Ammon's horn (tissue), 1 donor: ENCODE measurements around the gene C19orf12.
A peak's percentile ranks its signal among the peaks of the same experiment; 100 is the strongest.

Source experiments
- DNase-seq: peaks from one replicate; pipeline ENCODE4 v3.0.0-alpha.2; 2016; ENCODE audit warnings: low spot score

C19orf12 gene

GRCh38 chr19:29697523-29698261 is 17.4 kb downstream of the C19orf12 start:
- DNase-seq: no peak

- no peak for DNase-seq
Observed at GRCh38 chr19:29696565-29696846, 18.6 kb downstream of the C19orf12 start.

DNA sequence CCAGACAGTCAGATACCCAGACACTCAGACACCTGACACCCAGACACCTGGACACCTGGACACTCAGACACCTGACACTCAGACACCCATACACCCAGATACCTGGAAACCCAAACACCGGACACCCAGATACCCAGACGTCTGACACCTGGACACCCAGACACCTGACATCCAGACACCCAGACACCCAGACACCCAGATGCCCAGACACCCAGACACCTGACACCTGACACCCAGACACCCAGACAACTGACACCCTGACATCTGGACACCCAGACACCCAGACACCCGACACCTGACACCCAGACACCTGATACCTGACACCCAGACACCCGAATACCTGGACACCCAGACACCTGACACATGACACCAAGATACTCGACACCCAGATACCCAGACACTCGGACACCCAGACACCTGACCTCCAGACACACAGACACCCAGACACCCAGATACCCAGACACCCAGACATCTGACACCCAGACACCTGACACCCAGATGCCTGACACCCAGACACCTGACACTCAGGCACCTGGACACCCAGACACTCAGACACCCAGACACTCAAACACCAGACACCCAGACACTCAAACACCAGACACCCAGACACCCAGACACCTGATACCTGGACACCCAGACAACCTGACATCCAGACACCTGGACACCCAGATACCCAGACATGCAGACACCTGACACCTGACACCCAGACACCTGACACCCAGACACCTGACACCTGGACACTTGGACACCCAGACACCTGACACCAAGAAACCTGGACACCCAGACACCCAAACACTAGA is 19.1 kb downstream of the C19orf12 start:
- DNase-seq: no peak

GRCh38 chr19:29694669-29695627 is 20.1 kb downstream of the C19orf12 start:
- DNase-seq: peak; percentile 96

DNA sequence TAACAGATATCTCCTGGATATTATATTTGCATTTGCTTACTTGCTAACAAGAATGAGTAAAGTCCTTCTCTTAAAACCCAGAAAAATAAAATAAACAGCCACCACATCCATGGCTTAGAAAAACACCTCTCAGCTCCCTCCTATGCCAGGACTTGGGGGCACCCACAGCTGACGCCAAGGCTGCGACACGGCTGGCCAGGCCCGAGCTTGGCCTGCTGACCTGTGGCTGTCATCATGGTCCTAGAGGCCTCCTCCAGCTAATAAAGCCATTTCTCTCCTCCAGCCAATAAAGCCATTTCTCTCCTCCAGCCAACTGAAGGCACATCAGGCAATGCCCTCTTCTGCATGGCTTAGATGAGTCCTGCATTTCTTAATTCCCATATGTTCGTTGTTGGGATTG is 20.9 kb downstream of the C19orf12 start:
- no peak for DNase-seq

- no peak for DNase-seq
Observed at GRCh38 chr19:29690842-29691241, 24.2 kb downstream of the C19orf12 start.

DNA sequence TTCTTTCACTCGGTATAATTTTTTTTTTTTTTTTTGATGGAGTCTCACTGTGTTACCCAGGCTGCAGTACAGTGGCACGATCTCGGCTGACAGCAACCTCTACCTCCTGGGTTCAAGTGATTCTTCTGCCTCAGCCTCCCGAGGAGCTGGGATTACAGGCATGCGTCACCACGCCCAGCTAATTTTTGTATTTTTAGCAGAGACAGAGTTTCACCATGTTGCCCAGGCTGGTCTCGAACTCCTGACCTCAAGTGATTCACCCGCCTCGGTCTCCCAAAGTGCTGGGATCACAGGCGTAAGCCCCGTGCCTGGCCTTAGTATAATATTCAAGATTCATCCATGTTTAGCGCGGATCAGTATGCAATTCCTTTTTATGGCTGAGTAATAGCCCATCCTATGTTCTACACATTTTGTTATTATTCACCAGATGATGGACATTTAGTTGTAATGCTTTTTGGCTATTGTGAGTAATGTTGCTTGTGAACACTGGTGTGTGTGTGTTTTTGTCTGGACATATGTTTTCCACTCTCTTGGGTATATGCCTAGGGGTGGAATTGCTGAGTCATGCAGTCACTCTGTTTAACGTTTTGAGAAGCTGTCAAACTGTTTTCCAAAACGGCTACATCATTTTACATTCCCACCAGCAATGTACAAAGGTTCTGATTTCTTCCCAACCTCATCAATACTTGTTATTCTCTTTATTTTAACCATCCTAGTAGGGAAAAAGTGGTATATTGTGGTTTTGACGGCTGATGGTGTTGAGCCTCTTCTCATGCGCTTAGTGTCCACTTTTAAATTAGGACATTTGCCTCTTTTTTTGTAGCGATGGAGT is 26.9 kb downstream of the C19orf12 start:
- no peak for DNase-seq

DNA sequence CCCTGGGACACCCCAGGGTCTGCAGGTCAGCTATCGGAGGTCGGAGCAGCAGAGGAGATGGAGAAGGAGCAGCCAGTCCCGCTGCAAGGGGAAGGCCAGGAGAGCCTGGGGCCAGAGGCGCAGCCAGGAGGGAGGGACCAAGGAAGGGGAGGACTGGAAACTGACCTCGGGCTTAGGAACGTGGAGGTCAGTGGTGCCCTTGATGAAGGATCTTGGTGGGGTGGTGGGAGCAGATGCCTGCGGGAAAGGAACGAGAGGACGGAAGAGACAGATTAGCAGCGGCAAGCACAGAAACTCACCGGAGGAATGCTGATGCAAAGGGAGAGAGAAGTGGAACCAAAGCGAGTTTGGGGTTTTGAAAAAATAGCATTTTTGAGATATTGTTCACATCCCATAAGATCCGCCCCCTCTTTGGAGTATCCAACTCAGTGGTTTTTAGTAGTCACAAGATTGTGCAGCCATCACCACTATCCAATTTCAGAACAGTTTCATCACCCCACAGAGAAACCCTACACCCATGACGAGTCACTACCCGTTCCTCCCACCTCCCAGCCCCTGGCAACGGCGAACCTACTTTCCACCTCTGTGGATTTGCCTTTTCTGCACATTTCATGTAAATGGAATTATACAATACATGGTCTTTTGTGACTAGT is 27.7 kb downstream of the C19orf12 start:
- no peak for DNase-seq

- DNase-seq: no peak
Observed at GRCh38 chr19:29686285-29686805, 28.7 kb downstream of the C19orf12 start.

GRCh38 chr19:29685326-29685725 is 29.7 kb downstream of the C19orf12 start:
- DNase-seq: no peak

- DNase-seq: peak; percentile 92
Observed at GRCh38 chr19:29683009-29683408, 32.1 kb downstream of the C19orf12 start.

DNA sequence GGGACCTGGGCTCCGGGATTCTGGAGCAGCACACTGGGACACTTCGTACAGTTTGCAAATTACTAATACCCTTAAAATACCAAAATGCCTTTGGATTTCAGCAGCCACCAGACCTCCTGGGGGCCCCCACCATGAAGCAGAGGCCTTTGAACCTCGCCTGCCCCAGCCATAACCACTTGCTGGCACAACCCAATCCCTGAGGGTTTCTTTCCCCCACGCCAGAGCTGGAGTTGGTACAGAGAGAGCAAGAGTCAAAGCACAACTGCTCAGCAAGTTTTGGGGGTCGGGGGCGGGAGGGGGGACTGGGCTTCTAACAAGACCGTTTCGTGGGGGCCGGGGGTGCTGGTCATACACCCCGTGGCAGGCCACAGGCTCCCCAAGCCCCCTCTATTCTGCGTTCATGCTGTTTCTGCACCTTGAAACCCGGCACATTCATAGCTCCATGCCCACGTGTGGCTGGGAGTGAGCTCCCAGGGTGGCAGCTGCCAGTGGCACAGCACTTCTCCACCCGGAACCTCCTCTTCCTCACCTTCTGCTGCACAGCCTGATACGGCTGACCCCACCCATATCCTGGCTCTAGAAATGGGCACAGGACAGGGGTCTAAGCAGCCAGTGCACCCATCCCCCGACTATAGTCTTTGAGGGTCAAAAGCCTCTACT is 32.7 kb downstream of the C19orf12 start:
- DNase-seq: no peak

DNA sequence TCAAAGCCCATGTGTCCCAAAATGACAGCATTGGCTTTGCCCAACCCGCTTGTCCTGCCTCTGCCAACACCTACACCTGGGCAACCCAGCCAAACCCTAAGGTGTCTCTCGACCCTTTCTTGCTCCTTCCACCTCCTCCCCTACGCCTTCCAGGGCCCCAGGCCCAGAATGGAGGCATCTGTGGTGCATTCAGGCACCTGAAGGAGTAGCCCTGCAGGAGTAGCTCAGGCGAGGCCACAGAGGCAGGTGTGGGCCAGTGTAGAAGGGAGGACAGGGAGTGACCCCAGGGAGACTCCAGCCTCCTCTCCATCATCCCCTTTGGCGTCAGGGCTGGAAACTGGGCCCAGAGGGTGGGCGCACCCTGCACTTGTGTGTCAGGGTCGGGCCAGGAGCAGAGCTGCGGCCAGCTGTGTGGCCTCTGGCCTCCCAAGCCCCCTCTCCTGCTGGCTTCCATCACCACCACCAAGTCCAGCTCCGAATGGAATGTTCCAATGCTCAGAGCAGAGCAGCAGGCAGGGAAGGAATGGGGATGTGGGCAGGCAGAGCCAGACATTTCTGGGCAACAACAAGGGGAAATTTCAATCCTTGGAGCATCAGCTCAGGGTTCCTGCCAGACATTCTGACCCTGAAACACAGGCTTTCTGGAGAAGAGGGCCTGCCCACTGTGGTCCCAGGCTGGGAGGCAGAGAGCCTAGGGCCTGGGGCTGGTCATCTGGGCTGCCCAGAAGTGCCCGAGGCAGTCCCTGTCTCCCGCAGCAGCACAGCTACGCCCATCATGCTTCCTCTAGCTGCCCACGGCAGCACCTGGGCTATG is 33.4 kb downstream of the C19orf12 start:
- no peak for DNase-seq

DNA sequence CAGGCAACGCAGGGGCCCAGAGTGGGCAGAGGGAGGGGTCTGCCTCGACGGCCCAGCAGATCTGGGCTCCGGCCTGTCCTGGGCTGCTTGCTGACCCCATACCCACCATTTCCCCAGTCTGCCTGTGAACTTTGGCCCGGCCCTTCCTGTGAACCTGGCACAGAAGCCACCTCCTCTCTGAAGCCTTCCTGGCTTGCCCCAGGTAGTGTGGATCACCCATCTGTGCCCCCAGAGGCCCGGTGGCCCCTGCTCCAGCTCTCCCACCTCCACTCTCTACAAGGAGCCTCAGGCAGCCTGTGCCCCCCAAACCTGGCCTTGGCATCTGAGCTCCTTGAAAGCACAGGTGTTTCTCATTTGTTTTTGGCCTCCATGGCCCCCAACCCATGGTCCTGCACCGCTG is 34.1 kb downstream of the C19orf12 start:
- DNase-seq: no peak

GRCh38 chr19:29680447-29680846 is 34.6 kb downstream of the C19orf12 start:
- DNase-seq: no peak

- DNase-seq: no peak
Observed at GRCh38 chr19:29679598-29680210, 35.4 kb downstream of the C19orf12 start.

- DNase-seq: peak; percentile 68
Observed at GRCh38 chr19:29678484-29679106, 36.5 kb downstream of the C19orf12 start.

GRCh38 chr19:29677001-29677817 is 37.9 kb downstream of the C19orf12 start:
- no peak for DNase-seq
